Urinary bladder (tissue), 4 donors: Measurements from ENCODE around the gene C16orf89. TPM values are rescaled to one million over a fixed set of nuclear protein-coding genes. Genes with fewer than 3 reads are reported as not detected.

Experiments
- DNase-seq: peaks from one replicate; pipeline ENCODE4 v3.0.0-alpha.2; 2015; ENCODE audit errors: extremely low spot score
- H3K27ac ChIP-seq: one replicate; pipeline ENCODE4 v1.5.1; 2013; ENCODE audit warnings: low read depth, mild to moderate bottlenecking, moderate library complexity
- H3K36me3 ChIP-seq: one replicate; pipeline ENCODE4 v1.6.1; 2013; ENCODE audit warnings: mild to moderate bottlenecking, moderate library complexity; ENCODE audit not compliant: insufficient read depth
- H3K4me1 ChIP-seq: one replicate; pipeline ENCODE4 v1.6.1; 2013; ENCODE audit warnings: mild to moderate bottlenecking, moderate library complexity; ENCODE audit not compliant: insufficient read depth
- H3K4me3 ChIP-seq: one replicate; pipeline ENCODE4 v1.5.1; 2013; ENCODE audit warnings: low read depth, low read length
- WGBS: extraction: QIAGEN DNeasy Blood & Tissue Kit; methylation state at CpG from one replicate; pipeline ENCODE4 v1.1.7; 2013; 5-methylcytosine and 5-hydroxymethylcytosine counted together
- polyA plus RNA-seq: library from polyadenylated mRNA; stranded (reverse); fragments of 200-250 nt; gene quantifications from one replicate; pipeline ENCODE4 v1.2.3, GENCODE V29; 2013
- total RNA-seq: library from RNA; depleted of rRNA; stranded (reverse); fragments of >200 nt; gene quantifications from one replicate; pipeline ENCODE4 v1.2.3, GENCODE V29; 2014
- donor health status: healthy with polysubstance abuse.
- donor health status: healthy.

C16orf89 gene
- total and polyA plus RNA-seq, 2 donors = 6.0 to 11.1 TPM

DNA sequence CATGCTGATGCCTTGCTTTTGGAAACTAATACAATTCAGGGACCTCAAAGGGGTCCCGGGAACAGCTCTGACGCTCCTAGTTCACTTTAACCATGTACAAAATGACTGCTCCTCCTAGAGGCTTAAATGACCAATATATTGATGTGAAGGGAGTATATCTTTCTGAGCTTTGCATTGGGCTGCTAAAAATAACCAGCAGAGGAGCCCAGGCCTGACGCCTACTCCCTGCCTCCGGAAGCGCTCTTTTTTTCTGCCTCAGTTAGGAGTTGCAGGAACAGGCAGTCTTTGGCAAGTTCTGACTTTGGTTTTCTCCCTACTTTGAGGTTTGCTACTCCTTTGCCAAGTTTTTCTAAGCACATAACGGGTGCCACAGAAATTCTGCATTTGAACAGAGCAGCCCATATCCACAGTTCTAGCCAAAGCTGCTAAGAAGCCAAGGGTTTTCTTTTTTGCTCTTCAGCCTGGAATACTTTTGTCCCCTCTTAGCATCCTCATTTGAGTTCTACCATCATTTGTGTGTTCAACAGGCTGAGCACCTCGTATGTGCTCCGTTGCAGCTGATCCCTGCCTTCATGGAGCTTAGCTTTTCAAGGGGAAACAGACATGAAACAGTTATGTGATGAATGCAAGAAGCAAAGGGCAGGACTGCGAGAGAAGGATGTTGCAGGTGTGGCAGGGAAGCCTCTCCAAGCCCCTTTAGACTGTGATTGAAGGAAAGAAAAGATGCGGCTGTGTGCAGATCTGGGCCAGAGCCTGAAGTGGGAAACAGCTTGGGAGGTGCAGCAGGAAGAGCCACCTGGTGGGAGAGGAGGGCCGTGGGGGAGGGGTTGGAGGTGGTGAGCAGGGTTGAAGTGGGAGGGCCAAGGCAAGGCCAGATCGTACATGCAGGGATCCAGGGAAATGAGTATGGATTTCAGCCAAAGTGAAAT, 29.3 kb downstream of the C16orf89 start:
- no peak for DNase-seq

DNA sequence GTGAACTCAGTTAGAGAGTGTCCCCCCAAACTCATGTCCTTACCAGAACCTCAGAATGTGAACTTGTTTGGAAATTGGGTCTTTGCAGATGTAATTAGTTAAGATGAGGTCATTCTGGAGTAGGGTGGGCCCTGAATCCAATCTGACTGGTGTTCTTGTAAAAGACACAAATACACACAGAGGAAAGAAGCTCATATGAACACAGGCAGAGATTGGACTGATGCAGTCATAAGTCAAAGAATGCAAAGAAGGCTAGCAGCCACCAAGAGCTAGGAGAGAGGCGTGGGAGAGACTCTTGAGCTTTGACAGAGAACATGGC, 29.9 kb downstream of the C16orf89 start:
- no peaks in the 10 kb centered on the region for H3K36me3 ChIP-seq
- 68% methylated on average over 1 of the region's 1 CpG for WGBS
- DNase-seq = no peak

More for the DNA sequence above, 29.3 kb downstream of the C16orf89 start:
- Histone ChIP-seq H3K4me3 (no peak overlapping the region), H3K36me3 (no peaks in the 10 kb centered on the region), H3K27ac (no peak overlapping the region), H3K4me1 (no peaks in the 10 kb centered on the region)
- WGBS = 48% methylated on average over 12 of the region's 12 CpGs

DNA sequence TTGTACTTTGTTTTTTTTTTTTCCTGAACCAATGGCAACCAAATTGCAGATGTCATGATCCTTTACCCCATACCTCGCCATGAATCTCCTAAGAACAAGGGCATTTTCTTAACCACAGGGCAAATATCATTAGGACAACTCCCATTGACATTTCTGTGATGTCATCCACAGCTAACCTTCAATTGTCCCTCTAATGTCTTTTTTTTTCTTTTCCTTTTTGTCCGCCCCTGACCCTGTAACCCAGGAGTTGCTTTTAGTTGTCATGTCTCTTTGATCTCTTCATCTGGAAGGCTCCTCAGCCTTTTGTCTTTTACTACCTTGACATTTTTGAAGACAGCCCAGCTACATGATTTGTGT, 31.6 kb downstream of the C16orf89 start:
- WGBS = 17% methylated on average over 2 of the region's 2 CpGs
- H3K4me3 ChIP-seq = peak overlapping the region; percentile 91

More for the DNA sequence above, 29.9 kb downstream of the C16orf89 start:
- Histone ChIP-seq H3K4me1 (no peaks in the 10 kb centered on the region), H3K4me3 (no peak overlapping the region), H3K27ac (no peak overlapping the region)

DNA sequence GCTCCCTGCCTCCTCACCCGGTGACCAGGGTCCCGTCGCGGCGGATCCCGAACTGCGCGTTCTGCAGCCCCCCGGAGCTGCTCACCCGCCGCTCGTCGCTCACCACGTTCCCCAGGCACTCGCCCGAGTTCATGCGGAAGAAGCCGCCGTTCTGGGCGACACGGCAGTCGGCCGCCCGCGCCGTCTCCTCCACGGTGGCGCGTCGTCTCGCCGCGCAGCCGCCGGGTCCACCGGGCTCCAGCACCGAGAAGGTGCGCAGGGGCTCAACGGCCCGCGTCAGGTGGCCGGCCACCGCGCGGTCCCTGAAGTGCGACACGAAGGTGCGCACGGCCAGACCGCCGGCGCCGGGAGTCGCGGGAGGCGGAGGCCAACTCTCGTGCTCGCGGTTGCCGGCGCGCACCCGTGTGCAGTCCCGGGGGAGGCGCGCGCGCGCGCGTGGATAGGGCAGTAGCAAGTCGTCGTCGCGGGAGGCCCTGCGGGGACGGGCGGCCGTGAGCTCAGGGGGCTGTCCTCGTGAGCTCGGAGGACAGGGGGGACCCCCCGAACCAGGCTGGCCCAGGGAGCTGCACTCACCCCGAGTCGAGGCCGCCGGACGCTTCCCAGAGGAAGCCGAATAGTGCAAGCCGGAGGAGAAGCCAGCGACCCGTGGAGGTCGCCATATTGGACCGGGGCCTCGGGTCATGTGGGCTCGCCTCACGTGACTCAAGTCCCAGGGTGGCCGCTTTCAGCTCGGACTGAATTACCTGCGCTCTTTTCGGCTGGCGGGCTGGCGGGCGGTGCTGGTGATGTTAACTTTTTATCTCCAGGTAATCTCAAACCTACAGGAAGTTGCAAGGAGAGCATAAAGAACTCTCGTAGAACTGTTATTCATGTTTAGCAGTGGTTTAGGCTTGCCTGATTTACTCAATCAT, 32.2 kb downstream of the C16orf89 start, which contains the start of gene NAGPA:
Gene NAGPA (minus strand): TSS at position 680 of the 911 bp plus-strand sequence. CDS start 21 bp downstream, at position 659.
- under 1% methylated on average over 104 of the region's 104 CpGs for WGBS
- Histone ChIP-seq H3K4me3 (peak within 1 kb of the TSS; percentile 91), H3K4me1 (no peaks in the 10 kb centered on the region), H3K36me3 (no peaks in the 10 kb centered on the region), H3K27ac (no peak within 1 kb of the TSS)
- peak; percentile 58 for DNase-seq

More for the DNA sequence above, 31.6 kb downstream of the C16orf89 start:
- DNase-seq = no peak
- H3K4me1 ChIP-seq = no peaks in the 10 kb centered on the region
- no peak overlapping the region for H3K27ac ChIP-seq
- H3K36me3 ChIP-seq = no peaks in the 10 kb centered on the region

DNA sequence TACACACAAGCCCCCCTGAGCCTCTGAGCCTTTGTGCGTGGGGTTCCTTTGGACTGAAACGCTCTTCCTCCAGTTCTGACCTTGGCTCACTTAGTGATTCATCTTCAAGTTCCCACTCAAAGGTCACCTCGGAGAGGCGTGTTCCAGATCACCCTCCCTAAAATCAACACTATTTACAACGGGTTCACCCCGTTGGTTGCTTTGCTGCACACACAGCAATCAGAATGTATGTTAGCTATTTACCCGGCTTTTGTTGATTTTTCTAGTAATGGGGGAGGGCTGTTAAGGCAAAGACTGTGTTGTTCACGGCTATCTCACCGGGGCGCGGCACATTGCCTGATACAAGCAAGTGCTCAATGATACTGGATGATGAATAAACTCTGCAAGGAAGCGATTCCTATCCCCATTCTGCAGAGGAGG, 33.0 kb downstream of the C16orf89 start:
- Histone ChIP-seq H3K4me3 (peak overlapping the region; percentile 91), H3K36me3 (no peaks in the 10 kb centered on the region), H3K27ac (no peak overlapping the region), H3K4me1 (no peaks in the 10 kb centered on the region)
- DNase-seq = no peak
- WGBS = 38% methylated on average over 12 of the region's 12 CpGs

- Histone ChIP-seq H3K4me3 (no peak overlapping the region), H3K27ac (no peak overlapping the region), H3K4me1 (no peaks in the 10 kb centered on the region), H3K36me3 (no peaks in the 10 kb centered on the region)
- WGBS = 82% methylated on average over 7 of the region's 7 CpGs
- DNase-seq = no peak
These were observed 34.2 kb downstream of the C16orf89 start for GRCh38 chr16:5031601-5032000.

GRCh38 chr16:5030251-5030870, 35.4 kb downstream of the C16orf89 start:
- Histone ChIP-seq H3K36me3 (no peaks in the 10 kb centered on the region), H3K4me1 (no peaks in the 10 kb centered on the region), H3K27ac (no peak overlapping the region), H3K4me3 (no peak overlapping the region)
- 84% methylated on average over 12 of the region's 12 CpGs for WGBS
- DNase-seq = no peak

DNA sequence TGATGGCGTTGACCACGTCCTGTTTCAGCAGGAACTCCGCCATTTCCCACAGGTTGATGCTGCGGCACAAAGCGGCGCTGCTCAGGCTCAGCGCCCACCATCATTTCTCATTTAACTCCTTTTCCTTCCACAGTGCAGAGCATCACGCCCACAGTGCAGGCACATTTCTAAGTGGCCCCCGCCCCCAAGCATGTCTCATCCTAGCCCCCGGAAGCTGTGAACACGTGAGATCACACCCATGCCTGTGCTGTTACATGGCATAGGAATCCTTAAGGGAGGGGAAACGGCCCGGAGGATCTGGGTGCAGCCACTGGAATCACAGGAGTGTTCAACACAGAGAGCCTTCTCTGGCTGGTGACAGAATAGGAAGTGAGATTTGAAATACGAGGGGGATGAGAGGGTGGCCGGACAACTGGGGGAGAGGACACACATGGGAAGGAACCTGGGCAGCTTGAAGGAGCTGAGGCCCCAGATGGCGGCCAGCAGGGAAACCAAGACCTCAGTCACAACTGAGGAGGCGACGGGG, 36.7 kb downstream of the C16orf89 start:
- no peak overlapping the region for H3K4me3 ChIP-seq
- H3K27ac ChIP-seq = no peak overlapping the region
- H3K36me3 ChIP-seq = no peaks in the 10 kb centered on the region
- no peaks in the 10 kb centered on the region for H3K4me1 ChIP-seq
- no peak for DNase-seq
- WGBS = 88% methylated on average over 18 of the region's 18 CpGs

- no peak for DNase-seq
- no peak overlapping the region for H3K27ac ChIP-seq
- H3K36me3 ChIP-seq = no peaks in the 10 kb centered on the region
- H3K4me3 ChIP-seq = no peak overlapping the region
- H3K4me1 ChIP-seq = no peaks in the 10 kb centered on the region
- WGBS = 94% methylated on average over 32 of the region's 32 CpGs
These were observed 38.1 kb downstream of the C16orf89 start for GRCh38 chr16:5027575-5028235.

DNA sequence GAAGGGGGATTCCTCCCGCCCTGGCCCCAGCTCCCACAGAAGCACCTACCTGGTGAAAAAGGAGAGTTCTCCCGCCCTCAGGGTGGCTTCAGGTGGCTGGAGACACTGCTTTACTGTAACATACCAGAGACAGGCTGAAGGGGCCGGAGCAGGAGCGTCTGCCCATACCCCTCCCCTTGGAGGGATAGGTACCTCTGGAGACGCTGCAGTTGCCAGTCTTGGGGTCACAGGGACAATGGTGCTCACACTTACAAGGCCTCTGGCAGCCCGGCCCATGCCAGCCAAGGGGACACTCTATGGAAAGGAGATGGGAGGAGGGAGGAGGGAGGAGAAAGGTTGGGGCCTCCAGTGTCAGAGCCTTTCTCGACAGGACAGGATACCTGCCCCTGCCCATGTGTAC, 38.7 kb downstream of the C16orf89 start:
- Histone ChIP-seq H3K36me3 (no peaks in the 10 kb centered on the region), H3K4me1 (no peaks in the 10 kb centered on the region), H3K4me3 (no peak overlapping the region), H3K27ac (no peak overlapping the region)
- WGBS = 92% methylated on average over 7 of the region's 7 CpGs
- DNase-seq = no peak

GRCh38 chr16:5026664-5027063, 39.1 kb downstream of the C16orf89 start:
- H3K4me1 ChIP-seq = no peaks in the 10 kb centered on the region
- 92% methylated on average over 8 of the region's 8 CpGs for WGBS
- no peak overlapping the region for H3K4me3 ChIP-seq
- no peaks in the 10 kb centered on the region for H3K36me3 ChIP-seq
- DNase-seq = no peak
- H3K27ac ChIP-seq = no peak overlapping the region

DNA sequence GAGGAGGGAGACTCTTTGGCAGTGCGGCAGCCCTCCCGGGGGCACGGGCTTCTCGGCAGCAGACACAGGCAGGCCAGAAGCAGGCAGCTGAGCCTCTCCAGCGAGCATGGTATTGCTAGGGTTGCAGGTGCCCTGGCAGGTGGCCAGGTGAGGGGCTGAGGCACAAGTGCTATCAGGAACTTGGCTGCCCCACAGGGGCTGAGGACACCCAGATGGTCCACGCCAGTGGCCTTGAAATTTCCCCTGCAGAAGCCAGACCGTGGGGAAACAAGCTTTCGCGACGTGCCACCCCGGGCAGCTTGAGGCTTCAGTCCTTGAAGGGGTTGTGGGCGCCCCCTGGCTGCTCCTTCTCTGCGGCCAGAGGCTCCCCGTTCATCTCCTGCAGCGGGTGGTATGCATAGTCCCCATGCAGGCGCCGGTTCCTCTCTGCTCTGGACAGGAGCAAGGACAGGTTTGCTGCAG, 40.6 kb downstream of the C16orf89 start:
- H3K4me1 ChIP-seq = no peaks in the 10 kb centered on the region
- no peak overlapping the region for H3K4me3 ChIP-seq
- no peak overlapping the region for H3K27ac ChIP-seq
- DNase-seq = no peak
- H3K36me3 ChIP-seq = no peaks in the 10 kb centered on the region
- 41% methylated on average over 17 of the region's 17 CpGs for WGBS

- H3K4me3 ChIP-seq = no peak overlapping the region
- no peak for DNase-seq
- no peaks in the 10 kb centered on the region for H3K4me1 ChIP-seq
- H3K27ac ChIP-seq = no peak overlapping the region
- WGBS = 47% methylated on average over 4 of the region's 4 CpGs
- no peaks in the 10 kb centered on the region for H3K36me3 ChIP-seq
These were observed 41.1 kb downstream of the C16orf89 start for GRCh38 chr16:5024632-5025031.
